NCI-H2196 (cell line): Measurements from ENCODE around the gene BCL2L1.
"Not testable (repeated sequence)": the region's sequence is repeated elsewhere in the genome, so short reads cannot be mapped to it uniquely, and the experiment has no call there.

Source experiments
- DNase-seq: peaks from one replicate; lab custom pipeline; 2025; ENCODE audit not compliant: unreplicated experiment; lab: John Stamatoyannopoulos, UW

The BCL2L1 gene

GRCh38 chr20:31722257-31723068, at the start of gene BCL2L1:
Gene BCL2L1 (minus strand): TSS chr20:31722868. CDS start chr20:31722218, 650 bp downstream.
- peak; percentile 86 for DNase-seq

GRCh38 chr20:31770243-31770642, 47.6 kb upstream of the BCL2L1 start:
- DNase-seq: no peak

DNA sequence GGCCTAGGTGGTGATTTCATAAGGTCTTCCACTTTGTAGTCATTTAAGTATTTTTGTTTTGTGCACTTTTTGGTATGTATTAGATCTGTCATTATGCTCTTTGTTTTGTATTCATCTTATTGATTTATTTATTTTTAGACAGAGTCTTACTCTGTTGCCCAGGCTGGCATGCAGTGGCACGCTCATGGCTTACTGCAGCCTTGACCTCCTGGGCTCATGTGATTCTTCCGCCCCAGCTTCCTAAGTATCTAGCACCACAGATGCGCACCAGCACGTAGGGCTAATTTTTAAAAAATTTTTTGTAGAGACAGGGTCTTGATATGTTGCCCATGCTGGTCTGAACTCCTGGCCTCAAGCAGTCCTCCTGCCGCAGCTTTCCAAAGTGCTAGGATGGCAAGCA, 47.0 kb upstream of the BCL2L1 start:
- DNase-seq: no peak

DNA sequence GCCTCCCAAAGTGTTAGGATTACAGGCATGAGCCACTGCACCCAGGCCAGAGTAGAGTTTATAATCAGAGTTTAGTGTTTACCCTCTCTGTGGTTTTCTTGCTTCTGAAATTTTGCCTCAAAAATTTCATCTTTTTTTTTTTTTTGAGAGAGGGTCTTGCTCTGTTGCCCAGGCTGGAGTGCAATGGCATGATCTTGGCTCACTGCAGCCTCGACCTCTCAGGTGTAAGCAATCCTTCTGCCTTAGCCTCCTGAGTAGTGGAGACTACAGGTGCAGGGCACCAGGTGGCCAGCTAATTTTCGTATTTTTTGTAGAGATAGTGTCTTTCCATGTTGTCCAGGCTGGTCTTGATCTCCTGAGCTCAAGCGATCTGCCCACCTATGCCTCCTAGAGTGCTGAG, 45.1 kb upstream of the BCL2L1 start:
- no peak for DNase-seq

GRCh38 chr20:31764641-31765305, 42.1 kb upstream of the BCL2L1 start:
- DNase-seq: no peak

DNA sequence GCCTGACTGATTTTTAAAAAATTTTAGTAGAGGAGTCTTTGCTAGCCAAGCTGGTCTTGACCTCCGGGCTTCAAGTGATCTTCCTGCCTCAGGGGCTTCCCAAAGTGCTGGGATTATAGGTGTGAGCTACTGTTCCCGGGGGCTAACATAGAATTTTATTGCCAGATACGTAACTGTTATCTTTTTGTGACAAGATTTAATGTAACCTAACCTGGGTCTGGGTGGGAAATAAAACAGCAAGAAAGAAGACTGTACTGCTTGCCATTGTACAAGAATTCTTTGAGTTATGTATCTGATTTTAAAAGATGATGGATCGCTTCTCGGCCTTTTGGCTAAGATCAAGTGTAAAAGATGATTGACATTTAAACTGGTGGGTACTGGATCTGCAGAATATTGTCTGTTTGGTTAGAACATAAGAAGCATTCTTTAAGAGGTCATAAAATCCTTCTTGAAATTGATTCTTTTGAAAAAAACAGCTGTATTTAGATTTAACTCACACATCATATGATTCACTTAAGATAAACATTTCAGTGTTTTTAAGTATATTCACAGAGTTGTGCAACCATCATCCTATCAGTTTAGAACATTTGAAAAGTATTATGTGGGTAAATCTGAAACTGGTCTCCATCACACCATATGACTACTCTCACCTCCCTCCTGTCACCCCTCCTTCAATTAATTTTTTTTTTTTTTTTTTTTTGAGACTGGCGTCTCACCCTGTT, 38.0 kb upstream of the BCL2L1 start:
- no peak for DNase-seq

DNA sequence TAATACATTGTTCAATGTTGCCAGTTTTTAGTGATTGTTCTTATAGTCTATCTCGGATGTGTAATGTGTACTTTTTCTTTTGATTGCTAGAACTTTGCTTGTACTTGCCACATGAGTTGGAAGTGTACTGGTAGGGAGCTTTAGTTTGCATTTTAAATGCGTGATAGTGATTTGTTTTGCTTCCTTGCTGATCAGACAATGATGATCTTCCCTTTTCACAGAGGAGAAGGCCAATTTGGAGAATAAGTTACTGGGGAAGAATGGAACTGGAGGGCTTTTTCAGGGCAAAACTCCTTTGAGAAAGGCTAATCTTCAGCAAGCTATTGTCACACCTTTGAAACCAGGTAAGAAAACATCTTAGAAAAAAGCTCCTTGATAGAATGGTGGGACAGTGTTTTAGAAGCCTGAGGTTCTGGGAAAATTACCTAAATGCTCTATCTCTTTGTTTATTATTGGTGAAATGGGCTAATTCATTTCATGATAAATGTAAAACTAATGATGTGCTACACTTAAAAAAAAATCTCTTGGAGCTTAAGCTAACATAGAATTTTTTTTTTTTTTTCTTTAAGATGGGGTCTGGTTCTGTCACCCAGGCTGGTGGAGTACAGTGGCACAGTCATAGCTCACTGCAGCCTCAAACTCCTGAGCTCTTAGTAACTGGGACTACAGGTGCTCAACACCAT, 37.3 kb upstream of the BCL2L1 start:
- DNase-seq: no peak

DNA sequence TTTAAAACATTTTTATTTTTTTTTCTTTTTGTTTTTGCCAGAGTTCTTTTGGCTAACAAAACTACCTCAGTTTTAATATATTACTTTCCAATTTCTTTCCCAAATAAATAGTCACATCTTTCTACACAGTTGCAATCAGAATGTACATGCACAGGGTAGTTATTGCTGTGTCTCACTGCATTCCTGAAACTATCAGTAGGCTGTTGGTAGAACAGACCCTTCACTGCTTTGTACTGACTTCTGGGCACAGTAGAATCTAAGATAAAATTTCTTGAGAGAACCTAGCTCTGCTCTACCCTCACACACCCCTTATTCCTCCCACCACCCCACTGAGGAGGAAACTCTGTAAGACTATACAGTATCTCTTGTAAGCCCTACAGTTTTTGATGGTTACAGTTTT, 36.3 kb upstream of the BCL2L1 start:
- DNase-seq: no peak

GRCh38 chr20:31758521-31758920, 35.9 kb upstream of the BCL2L1 start:
- DNase-seq: no peak

DNA sequence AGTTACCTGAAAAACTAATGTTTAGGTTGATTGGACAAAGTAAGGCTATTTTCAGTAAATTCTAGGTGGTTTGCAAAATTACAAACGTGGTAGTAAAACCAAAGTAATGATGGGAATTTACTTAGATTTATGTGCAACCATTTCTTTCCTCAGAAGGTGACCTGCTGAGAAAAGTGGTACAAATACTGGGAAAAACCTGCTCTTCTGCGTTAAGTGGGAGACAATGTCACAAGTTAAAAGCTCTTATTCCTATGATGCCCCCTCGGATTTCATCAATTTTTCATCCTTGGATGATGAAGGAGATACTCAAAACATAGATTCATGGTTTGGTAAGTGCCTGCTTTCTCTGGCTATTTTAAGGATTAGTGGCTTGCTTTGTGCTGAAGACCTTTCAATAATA, 34.6 kb upstream of the BCL2L1 start:
- no peak for DNase-seq

- no peak for DNase-seq
Observed at GRCh38 chr20:31751126-31751525, 28.5 kb upstream of the BCL2L1 start.

DNA sequence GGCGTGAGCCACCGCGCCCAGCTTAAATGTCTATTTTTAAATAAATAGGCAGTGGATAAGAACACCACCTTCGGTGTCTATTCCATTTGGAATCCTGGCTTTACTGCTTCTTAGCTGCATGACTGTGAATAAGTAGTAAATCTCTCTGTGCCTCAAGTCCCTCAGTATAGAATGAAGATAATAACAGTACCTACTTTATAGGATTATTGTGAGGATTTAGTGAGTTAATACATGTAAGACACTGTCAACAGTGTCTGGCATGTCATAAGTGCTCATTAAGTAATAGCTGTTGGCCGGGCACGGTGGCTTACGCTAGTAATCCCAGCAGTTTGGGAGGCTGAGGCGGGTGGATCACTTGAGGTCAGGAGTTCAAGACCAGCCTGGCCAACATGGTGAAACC, 26.6 kb upstream of the BCL2L1 start:
- no peak for DNase-seq

- DNase-seq: no peak
Observed at GRCh38 chr20:31747640-31748039, 25.0 kb upstream of the BCL2L1 start.

GRCh38 chr20:31747028-31747427, 24.4 kb upstream of the BCL2L1 start:
- DNase-seq: not testable (repeated sequence)

- no peak for DNase-seq
Observed at GRCh38 chr20:31746068-31746878, 23.6 kb upstream of the BCL2L1 start.

- DNase-seq: no peak
Observed at GRCh38 chr20:31740656-31741323, 18.1 kb upstream of the BCL2L1 start.

DNA sequence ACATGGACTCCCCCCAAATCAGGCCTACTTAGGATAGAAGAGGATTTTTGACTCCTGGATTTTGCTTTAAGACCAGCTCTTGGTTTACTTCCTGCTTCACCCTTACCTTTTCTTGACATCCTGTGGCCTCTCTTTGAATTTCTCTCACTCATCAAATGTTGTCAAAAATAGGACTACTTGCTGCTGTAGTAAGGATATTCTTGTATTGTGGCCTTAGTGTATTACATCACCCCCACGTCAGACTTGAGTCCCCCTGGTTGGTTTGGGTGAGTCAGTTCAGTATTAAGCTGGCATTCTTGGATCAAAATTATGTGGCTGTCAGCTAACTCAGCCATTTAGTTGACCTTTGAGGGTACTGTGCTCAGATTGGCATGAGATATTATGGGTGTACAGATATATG, 17.5 kb upstream of the BCL2L1 start:
- DNase-seq: no peak

DNA sequence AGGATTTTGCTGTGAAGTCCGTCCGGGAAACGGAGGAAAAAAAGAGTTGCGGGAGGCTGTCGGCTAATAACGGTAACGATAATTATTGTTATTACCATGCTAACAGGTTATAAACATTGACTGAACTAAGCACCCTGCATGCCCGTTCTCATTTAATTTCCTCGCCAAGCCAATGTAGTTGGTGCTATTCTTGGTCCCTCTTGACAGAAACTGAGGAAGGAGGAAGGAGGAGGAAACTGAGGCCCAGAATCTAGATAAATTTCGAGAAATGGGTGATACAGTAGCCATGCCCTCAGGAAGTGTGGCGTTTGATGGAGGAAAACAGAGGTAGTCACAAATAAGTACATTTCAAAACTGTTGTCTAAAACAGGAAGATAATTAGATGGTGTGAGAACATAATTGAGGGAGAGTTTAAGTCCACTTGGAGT, 16.9 kb upstream of the BCL2L1 start:
- no peak for DNase-seq

- DNase-seq: peak; percentile 99
Observed at GRCh38 chr20:31738729-31739549, 16.3 kb upstream of the BCL2L1 start, which contains the start of gene TPX2. Gene TPX2 (plus strand): TSS chr20:31739290. CDS start chr20:31757477, 18,187 bp downstream.
